Progenitor cell of endocrine pancreas (in vitro differentiated cells): ENCODE measurements around the gene PPP2R5A. TPM values are rescaled to one million over a fixed set of nuclear protein-coding genes. Genes with fewer than 3 reads are reported as not detected.

Experiments
- DNase-seq: peaks from one replicate; pipeline ENCODE4 v3.0.0; 2021; ENCODE audit warnings: low spot score; ENCODE audit not compliant: unreplicated experiment
- H3K27ac Mint-ChIP-seq: 2 replicates; pipeline ENCODE4 v1.8.0; 2021; ENCODE audit warnings: mild to moderate bottlenecking, moderate library complexity, mixed read lengths
- H3K27me3 Mint-ChIP-seq: 2 replicates; pipeline ENCODE4 v1.8.0; 2021; ENCODE audit warnings: mixed read lengths
- H3K36me3 Mint-ChIP-seq: 2 replicates; pipeline ENCODE4 v1.8.0; 2022; ENCODE audit warnings: mixed read lengths; ENCODE audit not compliant: insufficient read depth
- H3K4me1 Mint-ChIP-seq: 2 replicates; pipeline ENCODE4 v1.8.0; 2021; ENCODE audit warnings: low read depth, mixed read lengths
- H3K4me3 Mint-ChIP-seq: 2 replicates; pipeline ENCODE4 v1.8.0; 2021; ENCODE audit warnings: low read depth, mild to moderate bottlenecking, moderate library complexity, mixed read lengths
- H3K9me3 Mint-ChIP-seq: 2 replicates; pipeline ENCODE4 v1.8.0; 2021; ENCODE audit warnings: low read depth, mixed read lengths
- CTCF ChIP-seq: fragments of 200-600 bp; sonication (generic); IDR thresholded peaks from one replicate; pipeline ENCODE4 v1.5.0; 2021; ENCODE audit warnings: antibody characterized with exemption, mild to moderate bottlenecking; ENCODE audit not compliant: unreplicated experiment
- total RNA-seq: library from RNA; stranded (reverse); gene quantifications from 2 replicates; pipeline ENCODE4 v1.2.1, GENCODE V29; 2021

PPP2R5A gene
- total RNA-seq, 1 donor from 2014 or later, result 21.4 TPM

DNA sequence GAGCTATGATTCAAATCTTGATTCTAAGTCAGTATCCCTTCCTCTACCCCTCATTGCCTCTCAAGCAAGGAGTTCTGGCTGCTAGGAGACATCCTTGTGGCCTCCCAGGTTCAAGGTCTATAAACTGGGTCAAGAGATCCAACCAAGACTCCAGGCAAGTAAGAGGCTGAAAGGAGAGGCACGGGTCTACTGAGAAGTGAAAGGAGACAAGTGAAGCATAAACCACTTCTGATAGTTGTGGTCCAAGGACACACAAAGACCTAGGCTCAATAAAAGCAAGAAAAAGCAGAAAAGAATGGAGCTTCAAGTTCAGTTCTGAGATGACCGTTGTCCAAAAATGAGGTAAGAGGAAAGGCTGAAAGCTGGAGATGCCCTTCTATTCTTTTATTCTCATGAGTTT lies 17.8 kb upstream of the PPP2R5A start:
- Mint-ChIP-seq H3K36me3 (no peaks in the 10 kb centered on the region), H3K4me1 (no peaks in the 10 kb centered on the region), H3K27ac (no peak overlapping the region), H3K4me3 (no peak overlapping the region), H3K9me3 (no peaks in the 10 kb centered on the region), H3K27me3 (peaks cover 3% of the 10 kb centered on the region)
- no peak for TF ChIP-seq CTCF
- DNase-seq, result no peak

- Mint-ChIP-seq H3K4me1 (no peaks in the 10 kb centered on the region), H3K4me3 (no peak overlapping the region), H3K27me3 (peaks cover 3% of the 10 kb centered on the region), H3K36me3 (no peaks in the 10 kb centered on the region), H3K9me3 (no peaks in the 10 kb centered on the region), H3K27ac (no peak overlapping the region)
- no peak for DNase-seq
- no peak for TF ChIP-seq CTCF
Observed at GRCh38 chr1:212269306-212269705, 15.9 kb upstream of the PPP2R5A start.

DNA sequence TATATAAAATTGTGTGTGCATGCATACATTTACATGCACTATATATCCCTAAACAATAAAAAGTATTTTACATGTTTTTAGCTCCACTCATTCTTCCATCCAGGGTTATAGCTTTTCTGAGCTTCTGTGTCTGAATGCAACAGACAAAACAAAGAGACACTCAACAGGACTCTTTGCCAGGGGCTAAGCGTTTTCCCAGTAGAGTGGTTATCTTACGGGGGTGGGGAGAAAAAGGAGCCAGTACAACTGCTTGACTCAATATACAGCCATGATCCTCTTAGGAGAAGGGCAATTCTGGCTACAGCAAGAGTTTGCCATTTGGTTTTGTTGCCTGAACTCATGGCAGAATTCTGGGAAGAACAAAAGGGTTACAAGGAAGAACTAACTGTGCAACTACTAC lies 14.6 kb upstream of the PPP2R5A start:
- H3K27ac Mint-ChIP-seq, result no peak overlapping the region
- DNase-seq, result no peak
- H3K4me1 Mint-ChIP-seq, result no peaks in the 10 kb centered on the region
- no peak for TF ChIP-seq CTCF
- no peaks in the 10 kb centered on the region for H3K9me3 Mint-ChIP-seq
- H3K4me3 Mint-ChIP-seq, result no peak overlapping the region
- H3K27me3 Mint-ChIP-seq, result peaks cover 3% of the 10 kb centered on the region
- no peaks in the 10 kb centered on the region for H3K36me3 Mint-ChIP-seq

GRCh38 chr1:212271234-212271633 lies 14.0 kb upstream of the PPP2R5A start:
- TF ChIP-seq CTCF, result no peak
- Mint-ChIP-seq H3K36me3 (no peaks in the 10 kb centered on the region), H3K4me1 (no peaks in the 10 kb centered on the region), H3K4me3 (no peak overlapping the region), H3K27ac (no peak overlapping the region), H3K9me3 (no peaks in the 10 kb centered on the region), H3K27me3 (peaks cover 3% of the 10 kb centered on the region)
- DNase-seq, result no peak

GRCh38 chr1:212271823-212272485 lies 13.3 kb upstream of the PPP2R5A start:
- no peak overlapping the region for H3K27ac Mint-ChIP-seq
- no peak for DNase-seq

More at GRCh38 chr1:212271823-212272485, 13.3 kb upstream of the PPP2R5A start:
- Mint-ChIP-seq H3K4me1 (no peaks in the 10 kb centered on the region), H3K9me3 (no peaks in the 10 kb centered on the region), H3K27me3 (peaks cover 3% of the 10 kb centered on the region), H3K36me3 (no peaks in the 10 kb centered on the region), H3K4me3 (no peak overlapping the region)
- no peak for TF ChIP-seq CTCF
